ENCODE measurements around the gene KCND2. TPM values are rescaled to one million over a fixed set of nuclear protein-coding genes. Genes with fewer than 3 reads are reported as not detected.

The KCND2 gene
- total RNA-seq, 1 donor from 2014 or later: 3.7 TPM

DNA sequence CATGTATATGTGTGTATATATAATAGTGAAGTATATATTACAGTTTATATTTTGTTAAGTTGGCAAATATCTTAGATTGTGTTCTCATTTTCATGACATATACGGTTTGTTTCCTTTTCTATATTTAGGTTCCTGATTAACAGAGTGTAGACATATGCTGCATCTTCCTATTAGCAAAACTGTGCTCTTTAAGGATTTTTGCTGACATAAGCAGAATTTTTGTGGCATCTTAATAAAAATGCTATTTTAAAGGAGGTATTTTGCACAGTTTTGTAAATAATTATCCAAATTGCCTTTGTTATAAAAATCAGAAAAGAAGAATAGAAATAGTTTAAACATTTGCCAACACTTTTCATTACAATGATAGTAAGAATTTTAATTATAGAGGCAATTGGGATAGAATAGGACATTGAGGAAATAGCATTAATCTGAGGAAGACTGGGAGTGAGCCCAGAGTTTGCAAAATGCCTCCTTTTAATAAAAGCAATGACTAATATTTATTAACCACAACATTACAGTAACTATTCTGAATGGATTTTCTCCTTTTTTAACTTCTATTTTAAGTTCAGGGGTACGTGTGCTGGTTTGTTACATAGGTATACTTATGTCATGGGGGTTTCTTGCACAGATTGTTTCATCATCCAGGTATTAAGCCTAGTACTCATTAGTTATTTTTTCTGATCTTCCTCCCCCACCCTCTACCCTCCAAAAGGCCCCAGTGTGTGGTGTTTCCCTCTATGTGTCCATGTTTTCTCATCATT lies 38.2 kb downstream of the KCND2 start:
- H3K4me3 Mint-ChIP-seq: no peak overlapping the region
- no peaks in the 10 kb centered on the region for H3K36me3 Mint-ChIP-seq
- no peaks in the 10 kb centered on the region for H3K27me3 Mint-ChIP-seq (ENCODE audit: low read depth)
- no peak for TF ChIP-seq CTCF (IDR thresholded peaks at IDR 0.05; ENCODE audit: unreplicated experiment)
- no peak for DNase-seq (ENCODE audit: low spot score in 2 of 2, unreplicated experiment in 2 of 2)
- H3K4me1 Mint-ChIP-seq: peaks cover 17% of the 10 kb centered on the region
- no peaks in the 10 kb centered on the region for H3K9me3 Mint-ChIP-seq
- H3K27ac Mint-ChIP-seq: no peak overlapping the region

DNA sequence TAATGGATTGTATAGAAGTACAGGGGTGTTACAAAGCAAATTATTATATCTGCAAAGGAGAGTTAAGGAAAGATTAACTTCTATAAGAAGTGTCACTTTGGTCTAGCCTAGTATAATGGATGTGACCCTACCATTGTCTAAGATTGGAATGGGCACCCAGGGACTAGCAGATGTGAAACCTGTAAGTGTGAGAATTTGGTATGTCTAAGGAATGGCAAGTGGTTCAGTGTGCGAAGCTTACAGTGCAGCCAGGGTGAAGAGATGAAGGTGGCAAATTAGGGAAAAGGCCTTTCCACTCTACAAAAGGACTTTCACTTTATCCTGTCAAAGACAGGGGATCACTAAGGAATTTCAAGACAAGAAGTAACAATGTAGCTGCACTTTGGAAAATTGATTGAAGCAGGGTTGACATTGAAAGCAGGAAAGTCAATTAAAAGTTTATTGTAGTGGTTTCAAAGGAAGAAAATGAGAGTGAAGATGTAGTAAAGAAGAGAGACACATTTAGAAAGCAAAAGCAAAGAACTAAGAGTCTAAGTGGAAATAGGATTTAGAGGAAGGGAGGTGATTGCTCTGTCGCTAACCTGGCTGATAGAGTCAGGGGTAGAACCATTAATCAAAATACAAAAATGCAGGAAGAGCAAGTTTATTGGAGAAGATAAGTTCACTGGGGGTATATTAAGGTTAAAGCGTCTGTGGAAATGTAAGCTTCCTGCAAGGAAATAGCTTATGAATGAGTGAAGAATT lies 47.4 kb downstream of the KCND2 start:
- Mint-ChIP-seq H3K4me3 (no peak overlapping the region), H3K27me3 (ENCODE audit: low read depth) (no peaks in the 10 kb centered on the region), H3K27ac (no peak overlapping the region), H3K9me3 (no peaks in the 10 kb centered on the region), H3K4me1 (peaks cover 7% of the 10 kb centered on the region), H3K36me3 (no peaks in the 10 kb centered on the region)
- TF ChIP-seq CTCF (IDR thresholded peaks at IDR 0.05; ENCODE audit: unreplicated experiment): no peak
- no peak for DNase-seq (ENCODE audit: low spot score in 2 of 2, unreplicated experiment in 2 of 2)

GRCh38 chr7:120327054-120327453 lies 54.1 kb downstream of the KCND2 start:
- Mint-ChIP-seq H3K36me3 (no peaks in the 10 kb centered on the region), H3K4me1 (no peaks in the 10 kb centered on the region), H3K27me3 (ENCODE audit: low read depth) (no peaks in the 10 kb centered on the region), H3K9me3 (no peaks in the 10 kb centered on the region), H3K27ac (no peak overlapping the region), H3K4me3 (no peak overlapping the region)
- no peak for DNase-seq (ENCODE audit: low spot score in 2 of 2, unreplicated experiment in 2 of 2)
- no peak for TF ChIP-seq CTCF (IDR thresholded peaks at IDR 0.05; ENCODE audit: unreplicated experiment)

DNA sequence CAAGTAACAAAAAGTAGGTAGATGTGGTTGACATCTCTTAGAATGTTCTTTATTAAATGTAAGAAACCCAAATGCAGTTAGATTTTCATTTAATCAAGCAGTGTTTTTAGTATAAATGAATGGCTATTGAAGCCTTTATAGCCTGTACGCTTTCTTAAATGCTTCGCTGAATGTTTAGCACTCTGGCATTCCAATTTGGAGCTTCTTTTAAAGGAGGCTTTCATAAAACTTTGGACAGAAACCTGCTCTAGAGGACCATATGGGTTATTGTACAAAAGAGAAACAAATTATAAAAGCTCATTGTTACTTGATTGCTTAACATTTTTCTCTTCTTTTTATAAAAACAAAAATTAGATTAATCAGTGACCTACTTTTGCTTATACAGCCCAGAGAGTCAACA lies 59.5 kb downstream of the KCND2 start:
- H3K27me3 Mint-ChIP-seq (ENCODE audit: low read depth): no peaks in the 10 kb centered on the region
- no peaks in the 10 kb centered on the region for H3K36me3 Mint-ChIP-seq
- H3K9me3 Mint-ChIP-seq: no peaks in the 10 kb centered on the region
- no peak for DNase-seq (ENCODE audit: low spot score in 2 of 2, unreplicated experiment in 2 of 2)
- no peak overlapping the region for H3K27ac Mint-ChIP-seq
- no peaks in the 10 kb centered on the region for H3K4me1 Mint-ChIP-seq
- TF ChIP-seq CTCF (IDR thresholded peaks at IDR 0.05; ENCODE audit: unreplicated experiment): no peak
- no peak overlapping the region for H3K4me3 Mint-ChIP-seq

- H3K36me3 Mint-ChIP-seq: no peaks in the 10 kb centered on the region
- TF ChIP-seq CTCF (IDR thresholded peaks at IDR 0.05; ENCODE audit: unreplicated experiment): no peak
- no peak overlapping the region for H3K4me3 Mint-ChIP-seq
- H3K9me3 Mint-ChIP-seq: no peaks in the 10 kb centered on the region
- H3K27me3 Mint-ChIP-seq (ENCODE audit: low read depth): no peaks in the 10 kb centered on the region
- no peaks in the 10 kb centered on the region for H3K4me1 Mint-ChIP-seq
- no peak for DNase-seq (ENCODE audit: low spot score in 2 of 2, unreplicated experiment in 2 of 2)
- no peak overlapping the region for H3K27ac Mint-ChIP-seq
Observed at GRCh38 chr7:120334475-120334874, 61.5 kb downstream of the KCND2 start.
